Epithelial cell of alveolus of lung (primary cell): ENCODE data around the gene ZNF215. TPM values are rescaled to one million over a fixed set of nuclear protein-coding genes. Genes with fewer than 3 reads are reported as not detected.

Experiments used
- total RNA-seq: library from RNA; depleted of rRNA; stranded (reverse); fragments of >200 nt; gene quantifications from 2 replicates; pipeline ENCODE4 v1.2.1, GENCODE V29; 2015

ZNF215 gene
- total RNA-seq, result 0.80 and 3.0 TPM in 2 replicates

GRCh38 chr11:6926208-6927029 is at the start of gene ZNF215:
TSS of gene ZNF215 (plus strand) at chr11:6926426. CDS start at chr11:6932273, 5,847 bp downstream.

GRCh38 chr11:6892400-6892799 is 33.8 kb upstream of the ZNF215 start, which contains the start of gene OR2D2:
TSS of gene OR2D2 (minus strand) at chr11:6892500. CDS start at chr11:6892500, 0 bp downstream.

GRCh38 chr11:6920702-6921101 is 5.5 kb upstream of the ZNF215 start, which contains the start of gene OR2D3:
TSS of gene OR2D3 (plus strand) at chr11:6921002. CDS start at chr11:6921002, 0 bp downstream.

Other genes with a start within 250 kb of the ZNF215 start
- 31.9 and 53.4 TPM in 2 replicates for gene MRPL17, start 243.1 kb upstream of the ZNF215 start, total RNA-seq
- not detected in 2 replicates for gene OR2AG2, start 154.4 kb upstream of the ZNF215 start, total RNA-seq
- not detected in 2 replicates for gene OR2AG1, start 143.4 kb upstream of the ZNF215 start, total RNA-seq
- gene OR6A2, start 126.7 kb upstream of the ZNF215 start, total RNA-seq, result 0.24 TPM in 1 of 2 replicates, not detected in the other
- gene OR10A5, start 80.7 kb upstream of the ZNF215 start, total RNA-seq, result not detected in 2 replicates
- gene OR10A2, start 63.4 kb upstream of the ZNF215 start, total RNA-seq, result not detected in 2 replicates
- gene OR10A4, start 49.8 kb upstream of the ZNF215 start, total RNA-seq, result not detected in 2 replicates
- gene OR2D2, start 33.9 kb upstream of the ZNF215 start, total RNA-seq, result 0.32 TPM in 1 of 2 replicates, not detected in the other
- not detected in 2 replicates for gene OR2D3, start 5.4 kb upstream of the ZNF215 start, total RNA-seq
- gene ZNF214, start 93.9 kb downstream of the ZNF215 start, total RNA-seq, result 1.8 and 4.9 TPM in 2 replicates
- under 0.01 TPM in 1 of 2 replicates, not detected in the other for gene NLRP14, start 94.1 kb downstream of the ZNF215 start, total RNA-seq
- gene RBMXL2, start 162.6 kb downstream of the ZNF215 start, total RNA-seq, result not detected in 2 replicates